Endothelial cell of umbilical vein (primary cell): Measurements from ENCODE around the gene MACO1. TPM values are rescaled to one million over a fixed set of nuclear protein-coding genes. Genes with fewer than 3 reads are reported as not detected.

Experiments used
- BruUV-seq: library from RNA; stranded (reverse); fragments of 400-500 nt; replicated peaks from 2 replicates; lab custom pipeline; 2021; lab: Mats Ljungman, UMichigan
- CTCF ChIA-PET: fragments of 300-600, 350-600 bp; sonication (Branson Sonifier 250); formaldehyde crosslinking; loops from one replicate; lab custom pipeline; 2021; ENCODE audit warnings: antibody characterized with exemption, inconsistent platforms; lab: Charles Lee
- POLR2A ChIA-PET: fragments of 300-600, 350-600 bp; sonication (Branson Sonifier 250); formaldehyde crosslinking; loops from one replicate; lab custom pipeline; 2021; ENCODE audit warnings: antibody characterized with exemption, inconsistent platforms; lab: Charles Lee
- DNase-seq: peaks from one replicate; pipeline ENCODE4 v3.0.0-alpha.2; 2011; ENCODE audit warnings: low read depth, low spot score
- FAIRE-seq: peaks from 2 replicates; lab custom pipeline; 2011; peaks lifted over from hg19 to GRCh38; lab: Jason Lieb, UNC
- H2AFZ ChIP-seq: 2 replicates; pipeline ENCODE4 v1.6.0; 2012; ENCODE audit warnings: low read depth, low read length, control low read depth, inconsistent platforms
- H3K27ac ChIP-seq: 2 replicates; pipeline ENCODE4 v1.5.1; 2011; ENCODE audit warnings: low read depth, mild to moderate bottlenecking, control low read depth, low read length, moderate library complexity; ENCODE audit not compliant: insufficient read depth
- H3K27me3 ChIP-seq, 2 experiments: 2 replicates each; pipeline versions ENCODE4 v1.6.0 to v1.6.1; 2011; ENCODE audit warnings: low read length in 2 of 2, mixed read lengths in 1 of 2; ENCODE audit not compliant: control insufficient read depth in 2 of 2, insufficient read depth in 2 of 2
- H3K36me3 ChIP-seq, 2 experiments: 2 replicates in 1 of 2; 3 replicates in 1 of 2; pipeline ENCODE4 v1.5.1; 2011; ENCODE audit warnings: low read length in 2 of 2, mild to moderate bottlenecking in 1 of 2, moderate library complexity in 1 of 2; ENCODE audit not compliant: control insufficient read depth in 2 of 2, insufficient read depth in 2 of 2; ENCODE audit errors: extremely low read depth in 1 of 2
- H3K4me1 ChIP-seq: 3 replicates; pipeline ENCODE4 v1.5.1; 2011; ENCODE audit warnings: mild to moderate bottlenecking, low read length; ENCODE audit not compliant: control insufficient read depth, insufficient read depth; ENCODE audit errors: extremely low read depth
- H3K4me2 ChIP-seq: 2 replicates; pipeline ENCODE4 v1.6.1; 2011; ENCODE audit warnings: low read length, control low read depth, mixed read lengths; ENCODE audit not compliant: insufficient read depth
- H3K4me3 ChIP-seq, 3 experiments: fragments of 200-600 bp in 1 of 3; sonication (generic), shearing (Covaris generic) in 1 of 3; replicated peaks in 1 of 3; 2 replicates each; pipeline ENCODE4 v1.5.1; 2011 to 2016; ENCODE audit warnings: control low read depth in 3 of 3, low read length in 3 of 3, mild to moderate bottlenecking in 2 of 3, inconsistent platforms in 1 of 3, low read depth in 1 of 3, moderate library complexity in 1 of 3; ENCODE audit not compliant: insufficient read depth in 1 of 3
- H3K79me2 ChIP-seq: 2 replicates; pipeline ENCODE4 v1.6.0; 2012; ENCODE audit warnings: low read length, inconsistent platforms; ENCODE audit not compliant: control insufficient read depth, insufficient read depth
- H3K9ac ChIP-seq: replicated peaks from 2 replicates; pipeline ENCODE3; 2011; ENCODE audit warnings: low read length, control low read depth; ENCODE audit not compliant: insufficient read depth; ENCODE audit errors: extremely low read depth
- H3K9me1 ChIP-seq: replicated peaks from 3 replicates; pipeline ENCODE4 v1.6.0; 2011; ENCODE audit warnings: mild to moderate bottlenecking, low read length; ENCODE audit not compliant: control insufficient read depth, insufficient read depth; ENCODE audit errors: extremely low read depth
- H3K9me3 ChIP-seq: replicated peaks from 2 replicates; pipeline ENCODE4 v1.5.1; 2012; ENCODE audit warnings: low read length, inconsistent platforms; ENCODE audit not compliant: control insufficient read depth, insufficient read depth
- H4K20me1 ChIP-seq: replicated peaks from 2 replicates; pipeline ENCODE3; 2011; ENCODE audit warnings: mild to moderate bottlenecking, low read length; ENCODE audit not compliant: control insufficient read depth, insufficient read depth; ENCODE audit errors: extremely low read depth
- CTCF ChIP-seq, 2 donors: IDR thresholded peaks; 1 replicate in 1 of 2; 2 replicates in 1 of 2; pipeline ENCODE4 v1.5.1; 2011; ENCODE audit warnings: low read length in 2 of 2, mild to moderate bottlenecking in 2 of 2, moderate library complexity in 2 of 2, control low read depth in 1 of 2, inconsistent platforms in 1 of 2, low read depth in 1 of 2; ENCODE audit not compliant: insufficient read depth in 1 of 2; ENCODE audit errors: extremely low read depth in 1 of 2
- EZH2 ChIP-seq: IDR thresholded peaks from 2 replicates; pipeline ENCODE4 v1.6.1; 2012; ENCODE audit warnings: borderline replicate concordance, low read depth, mild to moderate bottlenecking, moderate library complexity, low read length, inconsistent platforms; ENCODE audit not compliant: severe bottlenecking
- FOS ChIP-seq: IDR thresholded peaks from 2 replicates; pipeline ENCODE4 v1.6.1; 2011; ENCODE audit warnings: mild to moderate bottlenecking, low read length, moderate library complexity, borderline replicate concordance; ENCODE audit not compliant: insufficient read depth
- GATA2 ChIP-seq: IDR thresholded peaks from 2 replicates; pipeline ENCODE4 v1.7.0; 2011; ENCODE audit warnings: low read depth, mild to moderate bottlenecking, moderate library complexity, mixed read lengths, low read length; ENCODE audit not compliant: insufficient read length, insufficient read depth
- JUN ChIP-seq: IDR thresholded peaks from 2 replicates; pipeline ENCODE4 v1.6.1; 2011; ENCODE audit warnings: borderline replicate concordance, low read depth; ENCODE audit not compliant: insufficient read length, insufficient read depth
- MAX ChIP-seq: IDR thresholded peaks from 2 replicates; pipeline ENCODE4 v1.6.1; 2011; ENCODE audit not compliant: insufficient read depth, insufficient read length
- MYC ChIP-seq: IDR thresholded peaks from one replicate; pipeline ENCODE4 v1.6.1; 2011; ENCODE audit warnings: mild to moderate bottlenecking, low read depth, low read length
- POLR2A ChIP-seq: IDR thresholded peaks from 2 replicates; pipeline ENCODE4 v1.6.1; 2012; ENCODE audit warnings: low read depth, mild to moderate bottlenecking, control low read depth, low read length
- POLR2AphosphoS5 ChIP-seq: IDR thresholded peaks from 2 replicates; pipeline ENCODE4 v1.6.1; 2012; ENCODE audit warnings: low read depth, mild to moderate bottlenecking, control low read depth, low read length, moderate library complexity; ENCODE audit not compliant: insufficient read depth
- dilution Hi-C: fragments of 300-500 bp; cut with MboI; formaldehyde crosslinking; loops from one replicate; pipeline ENCODE4 v1.15.0; 2019; ENCODE audit warnings: low sequenced_read_pairs; ENCODE audit not compliant: extremely low pct_ligation_motif_present
- intact Hi-C: fragments of 100-400 bp; cut with micrococcal nuclease; formaldehyde crosslinking; loops from one replicate; pipeline ENCODE4 v1.10.0; 2022
- polyA plus RNA-seq, 4 experiments: library from polyadenylated mRNA; depleted of rRNA in 3 of 4; stranded (reverse) in 3 of 4; unstranded in 1 of 4; fragments of >200 nt; gene quantifications; 2 replicates each; pipeline versions ENCODE4 v1.2.1 to v1.2.3, GENCODE V29; 2011 to 2012; ENCODE audit warnings: missing spikeins in 1 of 4
- total RNA-seq: library from RNA; stranded (reverse); gene quantifications from 2 replicates; pipeline ENCODE4 v1.2.3, GENCODE V29; 2021

Gene MACO1
- total and polyA plus RNA-seq, 2 donors (not counting 3 experiments of a cell fraction or from before 2014, with no cell fraction given): 7.7 to 24.4 TPM

GRCh38 chr1:25447547-25447946, 16.9 kb downstream of the MACO1 start:
- POLR2A ChIA-PET: no interaction called here
- Histone ChIP-seq H3K4me1 (no peaks in the 10 kb centered on the region), H3K4me2 (no peak overlapping the region), H3K9ac (no peak overlapping the region), H3K79me2 (peaks cover 30% of the 10 kb centered on the region), H3K9me1 (no peaks in the 10 kb centered on the region), H3K27me3 (no peaks in the 10 kb centered on the region), H4K20me1 (no peaks in the 10 kb centered on the region), H3K4me3 (no peak overlapping the region), H2AFZ (no peak overlapping the region), H3K27ac (no peak overlapping the region), H3K9me3 (no peaks in the 10 kb centered on the region), H3K36me3 (peaks cover 0 to 2% of the 10 kb centered on the region in 2 experiments)
- CTCF ChIA-PET: interaction anchor here (1.0 kb wide), 1 partner anchor 22 kb away, joined by 3 read pairs; no protein-coding TSS in a partner anchor
- TF ChIP-seq POLR2A (no peak), CTCF (IDR thresholded peaks at IDR 0.05; ENCODE audit: extremely low read depth in 1 of 2, insufficient read depth in 1 of 2, low read depth in 1 of 2, low read length in 2 of 2) (no peak)
- dilution Hi-C loops (no loop called here), intact Hi-C loops (no loop called here)
- BruUV-seq: no TSS peak
- DNase-seq (no peak), FAIRE-seq (no peak)

- dilution Hi-C loops: no loop called here
- CTCF ChIA-PET: interaction anchor here (0.9 to 1.8 kb wide), 8 partner anchors 9 to 37 kb away, joined by 3 to 12 read pairs (median 3); partner anchors contain the start of gene MACO1
Observed at GRCh38 chr1:25450891-25451290, 20.2 kb downstream of the MACO1 start.

More at GRCh38 chr1:25450891-25451290, 20.2 kb downstream of the MACO1 start:
- Histone ChIP-seq H3K9ac (no peak overlapping the region), H3K4me3 (no peak overlapping the region), H3K79me2 (peaks cover 5% of the 10 kb centered on the region), H3K4me2 (no peak overlapping the region), H4K20me1 (no peaks in the 10 kb centered on the region), H3K27me3 (no peaks in the 10 kb centered on the region), H3K27ac (no peak overlapping the region), H3K9me1 (no peaks in the 10 kb centered on the region), H3K4me1 (no peaks in the 10 kb centered on the region), H3K36me3 (peaks cover 0 to 4% of the 10 kb centered on the region in 2 experiments), H3K9me3 (no peaks in the 10 kb centered on the region), H2AFZ (no peak overlapping the region)
- POLR2A ChIA-PET: no interaction called here
- no TSS peak for BruUV-seq
- no peak for FAIRE-seq
- DNase-seq: no peak
- TF ChIP-seq FOS: no peak
- TF ChIP-seq JUN: no peak
- no peak for TF ChIP-seq GATA2
- no peak for TF ChIP-seq MAX
- TF ChIP-seq POLR2AphosphoS5: no peak
- no peak for TF ChIP-seq EZH2
- no peak for TF ChIP-seq MYC
- no peak for TF ChIP-seq CTCF (IDR thresholded peaks at IDR 0.05; ENCODE audit: extremely low read depth in 1 of 2, insufficient read depth in 1 of 2, low read depth in 1 of 2, low read length in 2 of 2)
- TF ChIP-seq POLR2A: no peak
- intact Hi-C loops: no loop called here
